HEK293 (cell line): ENCODE results near the gene HLA-DPA1.

ENCODE experiments used
- IKZF3 ChIP-seq: fragments of 450-650 bp; IDR thresholded peaks from 2 replicates; pipeline ENCODE4 v1.5.0; 2018; ENCODE audit warnings: missing biosample characterization, mild to moderate bottlenecking, missing genetic modification characterization, moderate library complexity
- KLF16 ChIP-seq: fragments of 450-650 bp; formaldehyde crosslinking; IDR thresholded peaks from 2 replicates; pipeline ENCODE4 v1.5.1; 2017; ENCODE audit warnings: missing biosample characterization, missing genetic modification characterization
- KLF9 ChIP-seq: fragments of 450-650 bp; formaldehyde crosslinking; IDR thresholded peaks from 2 replicates; pipeline ENCODE4 v1.5.1; 2016; ENCODE audit warnings: missing biosample characterization, missing genetic modification characterization, low read depth
- ZBTB20 ChIP-seq: fragments of 450-650 bp; formaldehyde crosslinking; IDR thresholded peaks from 2 replicates; pipeline ENCODE4 v1.5.1; 2016; ENCODE audit warnings: missing biosample characterization, missing genetic modification characterization
- ZNF202 ChIP-seq: fragments of 450-650 bp; formaldehyde crosslinking; IDR thresholded peaks from 2 replicates; pipeline ENCODE4 v1.5.1; 2016; ENCODE audit warnings: missing biosample characterization, missing genetic modification characterization, borderline replicate concordance
- ZNF549 ChIP-seq: fragments of 450-650 bp; IDR thresholded peaks from 2 replicates; pipeline ENCODE4 v1.5.1; 2018; ENCODE audit warnings: missing biosample characterization, missing genetic modification characterization, mild to moderate bottlenecking, inconsistent platforms, moderate library complexity
- ZNF600 ChIP-seq: fragments of 450-650 bp; formaldehyde crosslinking; IDR thresholded peaks from 2 replicates; pipeline ENCODE4 v1.5.1; 2016; ENCODE audit warnings: missing biosample characterization, missing genetic modification characterization
- TF ChIP-seq, protein P1 (sequence below): fragments of 450-650 bp; formaldehyde crosslinking; IDR thresholded peaks from 2 replicates; pipeline ENCODE4 v1.5.1; 2016; ENCODE audit warnings: missing biosample characterization, missing genetic modification characterization
- TF ChIP-seq, protein P2 (sequence below): fragments of 450-650 bp; formaldehyde crosslinking; IDR thresholded peaks from 2 replicates; pipeline ENCODE4 v1.5.0; 2017; ENCODE audit warnings: missing biosample characterization, missing genetic modification characterization, borderline replicate concordance
- TF ChIP-seq, protein P3 (sequence below): fragments of 450-650 bp; formaldehyde crosslinking; IDR thresholded peaks from 2 replicates; pipeline ENCODE4 v1.5.1; 2016; ENCODE audit warnings: missing biosample characterization, missing genetic modification characterization
- TF ChIP-seq, protein P4 (sequence below): fragments of 450-650 bp; formaldehyde crosslinking; IDR thresholded peaks from 2 replicates; pipeline ENCODE4 v1.5.1; 2016; ENCODE audit warnings: missing biosample characterization, missing genetic modification characterization

DNA sequence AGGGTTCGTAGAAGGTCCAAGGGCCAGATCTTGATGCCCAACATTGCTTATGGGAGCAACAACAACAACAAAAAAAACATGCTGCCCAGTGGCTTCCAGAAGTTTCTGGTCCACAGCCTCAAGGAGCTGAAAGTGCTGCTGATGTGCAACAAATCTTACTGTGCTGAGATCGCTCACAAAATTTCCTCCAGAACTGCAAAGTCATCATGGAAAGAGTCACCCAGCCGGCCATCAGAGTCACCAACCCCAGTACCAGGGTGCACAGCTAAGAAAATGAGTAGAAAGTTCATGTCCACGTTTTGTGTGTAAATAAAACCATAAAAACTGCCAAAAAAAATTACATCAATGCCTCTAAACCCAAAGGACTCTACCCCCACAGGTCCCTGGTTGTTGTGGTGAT lies 6.1 kb upstream of the HLA-DPA1 start:
- TF ChIP-seq ZNF600 (no peak), IKZF3 (no peak), KLF9 (tag by site-specific recombination) (no peak), ZNF202 (tag by site-specific recombination) (no peak), ZBTB20 (tag by site-specific recombination) (no peak), ZNF549 (tag by site-specific recombination) (no peak), KLF16 (no peak)
- TF ChIP-seq, protein P1, sequence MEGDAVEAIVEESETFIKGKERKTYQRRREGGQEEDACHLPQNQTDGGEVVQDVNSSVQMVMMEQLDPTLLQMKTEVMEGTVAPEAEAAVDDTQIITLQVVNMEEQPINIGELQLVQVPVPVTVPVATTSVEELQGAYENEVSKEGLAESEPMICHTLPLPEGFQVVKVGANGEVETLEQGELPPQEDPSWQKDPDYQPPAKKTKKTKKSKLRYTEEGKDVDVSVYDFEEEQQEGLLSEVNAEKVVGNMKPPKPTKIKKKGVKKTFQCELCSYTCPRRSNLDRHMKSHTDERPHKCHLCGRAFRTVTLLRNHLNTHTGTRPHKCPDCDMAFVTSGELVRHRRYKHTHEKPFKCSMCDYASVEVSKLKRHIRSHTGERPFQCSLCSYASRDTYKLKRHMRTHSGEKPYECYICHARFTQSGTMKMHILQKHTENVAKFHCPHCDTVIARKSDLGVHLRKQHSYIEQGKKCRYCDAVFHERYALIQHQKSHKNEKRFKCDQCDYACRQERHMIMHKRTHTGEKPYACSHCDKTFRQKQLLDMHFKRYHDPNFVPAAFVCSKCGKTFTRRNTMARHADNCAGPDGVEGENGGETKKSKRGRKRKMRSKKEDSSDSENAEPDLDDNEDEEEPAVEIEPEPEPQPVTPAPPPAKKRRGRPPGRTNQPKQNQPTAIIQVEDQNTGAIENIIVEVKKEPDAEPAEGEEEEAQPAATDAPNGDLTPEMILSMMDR (tag by site-specific recombination) = no peak
- TF ChIP-seq, protein P2, sequence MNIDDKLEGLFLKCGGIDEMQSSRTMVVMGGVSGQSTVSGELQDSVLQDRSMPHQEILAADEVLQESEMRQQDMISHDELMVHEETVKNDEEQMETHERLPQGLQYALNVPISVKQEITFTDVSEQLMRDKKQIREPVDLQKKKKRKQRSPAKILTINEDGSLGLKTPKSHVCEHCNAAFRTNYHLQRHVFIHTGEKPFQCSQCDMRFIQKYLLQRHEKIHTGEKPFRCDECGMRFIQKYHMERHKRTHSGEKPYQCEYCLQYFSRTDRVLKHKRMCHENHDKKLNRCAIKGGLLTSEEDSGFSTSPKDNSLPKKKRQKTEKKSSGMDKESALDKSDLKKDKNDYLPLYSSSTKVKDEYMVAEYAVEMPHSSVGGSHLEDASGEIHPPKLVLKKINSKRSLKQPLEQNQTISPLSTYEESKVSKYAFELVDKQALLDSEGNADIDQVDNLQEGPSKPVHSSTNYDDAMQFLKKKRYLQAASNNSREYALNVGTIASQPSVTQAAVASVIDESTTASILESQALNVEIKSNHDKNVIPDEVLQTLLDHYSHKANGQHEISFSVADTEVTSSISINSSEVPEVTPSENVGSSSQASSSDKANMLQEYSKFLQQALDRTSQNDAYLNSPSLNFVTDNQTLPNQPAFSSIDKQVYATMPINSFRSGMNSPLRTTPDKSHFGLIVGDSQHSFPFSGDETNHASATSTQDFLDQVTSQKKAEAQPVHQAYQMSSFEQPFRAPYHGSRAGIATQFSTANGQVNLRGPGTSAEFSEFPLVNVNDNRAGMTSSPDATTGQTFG (tag by site-specific recombination) = no peak
- TF ChIP-seq, protein P3, sequence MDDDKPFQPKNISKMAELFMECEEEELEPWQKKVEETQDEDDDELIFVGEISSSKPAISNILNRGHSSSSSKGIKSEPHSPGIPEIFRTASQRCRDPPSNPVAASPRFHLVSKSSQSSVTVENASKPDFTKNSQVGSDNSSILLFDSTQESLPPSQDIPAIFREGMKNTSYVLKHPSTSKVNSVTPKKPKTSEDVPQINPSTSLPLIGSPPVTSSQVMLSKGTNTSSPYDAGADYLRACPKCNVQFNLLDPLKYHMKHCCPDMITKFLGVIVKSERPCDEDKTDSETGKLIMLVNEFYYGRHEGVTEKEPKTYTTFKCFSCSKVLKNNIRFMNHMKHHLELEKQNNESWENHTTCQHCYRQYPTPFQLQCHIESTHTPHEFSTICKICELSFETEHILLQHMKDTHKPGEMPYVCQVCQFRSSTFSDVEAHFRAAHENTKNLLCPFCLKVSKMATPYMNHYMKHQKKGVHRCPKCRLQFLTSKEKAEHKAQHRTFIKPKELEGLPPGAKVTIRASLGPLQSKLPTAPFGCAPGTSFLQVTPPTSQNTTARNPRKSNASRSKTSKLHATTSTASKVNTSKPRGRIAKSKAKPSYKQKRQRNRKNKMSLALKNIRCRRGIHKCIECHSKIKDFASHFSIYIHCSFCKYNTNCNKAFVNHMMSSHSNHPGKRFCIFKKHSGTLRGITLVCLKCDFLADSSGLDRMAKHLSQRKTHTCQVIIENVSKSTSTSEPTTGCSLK (tag by site-specific recombination) = no peak
- TF ChIP-seq, protein P4, sequence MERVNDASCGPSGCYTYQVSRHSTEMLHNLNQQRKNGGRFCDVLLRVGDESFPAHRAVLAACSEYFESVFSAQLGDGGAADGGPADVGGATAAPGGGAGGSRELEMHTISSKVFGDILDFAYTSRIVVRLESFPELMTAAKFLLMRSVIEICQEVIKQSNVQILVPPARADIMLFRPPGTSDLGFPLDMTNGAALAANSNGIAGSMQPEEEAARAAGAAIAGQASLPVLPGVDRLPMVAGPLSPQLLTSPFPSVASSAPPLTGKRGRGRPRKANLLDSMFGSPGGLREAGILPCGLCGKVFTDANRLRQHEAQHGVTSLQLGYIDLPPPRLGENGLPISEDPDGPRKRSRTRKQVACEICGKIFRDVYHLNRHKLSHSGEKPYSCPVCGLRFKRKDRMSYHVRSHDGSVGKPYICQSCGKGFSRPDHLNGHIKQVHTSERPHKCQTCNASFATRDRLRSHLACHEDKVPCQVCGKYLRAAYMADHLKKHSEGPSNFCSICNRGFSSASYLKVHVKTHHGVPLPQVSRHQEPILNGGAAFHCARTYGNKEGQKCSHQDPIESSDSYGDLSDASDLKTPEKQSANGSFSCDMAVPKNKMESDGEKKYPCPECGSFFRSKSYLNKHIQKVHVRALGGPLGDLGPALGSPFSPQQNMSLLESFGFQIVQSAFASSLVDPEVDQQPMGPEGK (tag by site-specific recombination) = no peak
